CD4-positive, alpha-beta T cell (primary cell): ENCODE results near the gene FMN1. TPM values are rescaled to one million over a fixed set of nuclear protein-coding genes. Genes with fewer than 3 reads are reported as not detected.

Source experiments
- ATAC-seq: fragments of 200-7000 bp; cut with Tn5 transposase; one replicate; pipeline ENCODE4 v1.10.0; 2022; ENCODE audit warnings: mild to moderate bottlenecking; ENCODE audit not compliant: poor library complexity
- CTCF ChIA-PET: fragments of 350-600 bp; sonication (Branson Sonifier 250); formaldehyde crosslinking; loops from one replicate; lab custom pipeline; 2021; ENCODE audit warnings: antibody characterized with exemption, inconsistent platforms; lab: Charles Lee
- POLR2A ChIA-PET: fragments of 350-600 bp; sonication (Branson Sonifier 250); formaldehyde crosslinking; loops from one replicate; lab custom pipeline; 2021; ENCODE audit warnings: antibody characterized with exemption, inconsistent platforms; lab: Charles Lee
- DNase-seq, 14 experiments: peaks; one replicate each; pipeline ENCODE4 v3.0.0-alpha.2; 2013 to 2020; ENCODE audit warnings: mixed read lengths in 2 of 14
- H3K27ac ChIP-seq, 2 donors: one replicate each; pipeline versions ENCODE4 v1.5.1 to v1.7.0; 2013; ENCODE audit warnings: low read length in 2 of 2, low read depth in 1 of 2, mild to moderate bottlenecking in 1 of 2
- H3K27me3 ChIP-seq, 2 experiments: 1 replicate in 1 of 2; 2 replicates in 1 of 2; pipeline versions ENCODE4 v1.6.1 to v1.7.0; 2013; ENCODE audit warnings: low read length in 2 of 2, control low read depth in 1 of 2, mild to moderate bottlenecking in 1 of 2, moderate library complexity in 1 of 2; ENCODE audit not compliant: insufficient read depth in 2 of 2, control insufficient read depth in 1 of 2
- H3K36me3 ChIP-seq: one replicate; pipeline ENCODE4 v1.6.1; 2013; ENCODE audit warnings: low read length, control low read depth; ENCODE audit not compliant: insufficient read depth
- H3K4me1 ChIP-seq: one replicate; pipeline ENCODE4 v1.6.1; 2013; ENCODE audit warnings: low read length, control low read depth; ENCODE audit not compliant: insufficient read depth
- H3K4me3 ChIP-seq: one replicate; pipeline ENCODE4 v1.5.1; 2013; ENCODE audit warnings: mild to moderate bottlenecking, low read length, moderate library complexity
- H3K9me3 ChIP-seq, 2 experiments: 1 replicate in 1 of 2; 2 replicates in 1 of 2; pipeline versions ENCODE4 v1.6.1 to v1.7.0; 2013; ENCODE audit warnings: low read length in 2 of 2, mild to moderate bottlenecking in 2 of 2, control low read depth in 1 of 2, moderate library complexity in 1 of 2; ENCODE audit not compliant: control insufficient read depth in 1 of 2, insufficient read depth in 1 of 2
- H3K27ac Mint-ChIP-seq: one replicate; pipeline ENCODE4 v1.8.0; 2020; ENCODE audit warnings: mixed read lengths
- H3K27me3 Mint-ChIP-seq: one replicate; pipeline ENCODE4 v1.8.0; 2021; ENCODE audit warnings: mixed read lengths
- H3K36me3 Mint-ChIP-seq: one replicate; pipeline ENCODE4 v1.8.0; 2021; ENCODE audit warnings: low read depth, mixed read lengths
- H3K4me1 Mint-ChIP-seq: one replicate; pipeline ENCODE4 v1.8.0; 2021; ENCODE audit warnings: low read depth, mixed read lengths
- H3K4me3 Mint-ChIP-seq: one replicate; pipeline ENCODE4 v1.8.0; 2020; ENCODE audit warnings: mild to moderate bottlenecking, mixed read lengths
- H3K9me3 Mint-ChIP-seq: one replicate; pipeline ENCODE4 v1.8.0; 2020; ENCODE audit warnings: mixed read lengths
- CTCF ChIP-seq: fragments of 200-600 bp; IDR thresholded peaks from one replicate; pipeline ENCODE4 v1.8.0; 2022; ENCODE audit warnings: antibody characterized with exemption, mild to moderate bottlenecking
- intact Hi-C, 2 experiments: fragments of 100-400 bp; cut with DNase I in 1 of 2; cut with micrococcal nuclease in 1 of 2; formaldehyde crosslinking; loops; one replicate each; pipeline versions ENCODE4 v1.15.1 to v1.9.0; 2023 to 2025; cut with DNase I, micrococcal nuclease
- total RNA-seq, 174 experiments: library from RNA in 2 of 174; stranded (reverse) in 2 of 174; gene quantifications; one replicate each; pipeline ENCODE4 v1.2.3 and lab custom pipeline; 2021 to 2026

Gene FMN1
- total RNA-seq, 2 experiments from 2014 or later = 0.39 to 0.55 TPM

GRCh38 chr15:32901192-32901591 is 293.3 kb downstream of the FMN1 start:
- Histone ChIP-seq H3K27me3 (no peaks in the 10 kb centered on the region), H3K27ac (no peak overlapping the region), H3K36me3 (no peaks in the 10 kb centered on the region), H3K9me3 (no peaks in the 10 kb centered on the region), H3K4me3 (no peak overlapping the region), H3K4me1 (no peaks in the 10 kb centered on the region)
- H3K9me3 Mint-ChIP-seq = no peaks in the 10 kb centered on the region
- ChIA-PET POLR2A (no interaction called here), CTCF (no interaction called here)
- intact Hi-C loops = no loop called here
- ATAC-seq = no peak
- peaks cover 5% of the 10 kb centered on the region for H3K27me3 Mint-ChIP-seq
- no peak overlapping the region for H3K4me3 Mint-ChIP-seq
- H3K36me3 Mint-ChIP-seq = no peaks in the 10 kb centered on the region
- no peak overlapping the region for H3K27ac Mint-ChIP-seq
- H3K4me1 Mint-ChIP-seq = no peaks in the 10 kb centered on the region
- TF ChIP-seq CTCF = no peak
- no peak for DNase-seq

- peaks cover 5% of the 10 kb centered on the region for H3K27me3 Mint-ChIP-seq
- H3K9me3 ChIP-seq = no peaks in the 10 kb centered on the region
- TF ChIP-seq CTCF = no peak
- no peak overlapping the region for H3K4me3 Mint-ChIP-seq
- no peak overlapping the region for H3K4me3 ChIP-seq
- H3K4me1 ChIP-seq = no peaks in the 10 kb centered on the region
- no peak overlapping the region for H3K27ac Mint-ChIP-seq
- no peaks in the 10 kb centered on the region for H3K4me1 Mint-ChIP-seq
- POLR2A ChIA-PET = no interaction called here
- H3K9me3 Mint-ChIP-seq = no peaks in the 10 kb centered on the region
- CTCF ChIA-PET = no interaction called here
- no peaks in the 10 kb centered on the region for H3K27me3 ChIP-seq
- DNase-seq (no peak), ATAC-seq (no peak)
- intact Hi-C loops = no loop called here
- no peaks in the 10 kb centered on the region for H3K36me3 Mint-ChIP-seq
- no peak overlapping the region for H3K27ac ChIP-seq
- no peaks in the 10 kb centered on the region for H3K36me3 ChIP-seq
These were observed 295.4 kb downstream of the FMN1 start for GRCh38 chr15:32899126-32899596.

GRCh38 chr15:32898414-32898813 is 296.1 kb downstream of the FMN1 start:
- no peak for TF ChIP-seq CTCF
- H3K4me1 Mint-ChIP-seq = no peaks in the 10 kb centered on the region
- CTCF ChIA-PET = no interaction called here
- intact Hi-C loops = no loop called here
- ATAC-seq (no peak), DNase-seq (no peak)
- H3K27ac Mint-ChIP-seq = no peak overlapping the region
- H3K36me3 ChIP-seq = no peaks in the 10 kb centered on the region
- H3K4me1 ChIP-seq = no peaks in the 10 kb centered on the region
- H3K9me3 Mint-ChIP-seq = no peaks in the 10 kb centered on the region
- H3K36me3 Mint-ChIP-seq = no peaks in the 10 kb centered on the region
- H3K4me3 ChIP-seq = no peak overlapping the region
- H3K27ac ChIP-seq = no peak overlapping the region
- peaks cover 5% of the 10 kb centered on the region for H3K27me3 Mint-ChIP-seq
- POLR2A ChIA-PET = no interaction called here
- H3K4me3 Mint-ChIP-seq = no peak overlapping the region
- no peaks in the 10 kb centered on the region for H3K27me3 ChIP-seq
- no peaks in the 10 kb centered on the region for H3K9me3 ChIP-seq
